ENCODE measurements around the gene RGS7.

The RGS7 gene

DNA sequence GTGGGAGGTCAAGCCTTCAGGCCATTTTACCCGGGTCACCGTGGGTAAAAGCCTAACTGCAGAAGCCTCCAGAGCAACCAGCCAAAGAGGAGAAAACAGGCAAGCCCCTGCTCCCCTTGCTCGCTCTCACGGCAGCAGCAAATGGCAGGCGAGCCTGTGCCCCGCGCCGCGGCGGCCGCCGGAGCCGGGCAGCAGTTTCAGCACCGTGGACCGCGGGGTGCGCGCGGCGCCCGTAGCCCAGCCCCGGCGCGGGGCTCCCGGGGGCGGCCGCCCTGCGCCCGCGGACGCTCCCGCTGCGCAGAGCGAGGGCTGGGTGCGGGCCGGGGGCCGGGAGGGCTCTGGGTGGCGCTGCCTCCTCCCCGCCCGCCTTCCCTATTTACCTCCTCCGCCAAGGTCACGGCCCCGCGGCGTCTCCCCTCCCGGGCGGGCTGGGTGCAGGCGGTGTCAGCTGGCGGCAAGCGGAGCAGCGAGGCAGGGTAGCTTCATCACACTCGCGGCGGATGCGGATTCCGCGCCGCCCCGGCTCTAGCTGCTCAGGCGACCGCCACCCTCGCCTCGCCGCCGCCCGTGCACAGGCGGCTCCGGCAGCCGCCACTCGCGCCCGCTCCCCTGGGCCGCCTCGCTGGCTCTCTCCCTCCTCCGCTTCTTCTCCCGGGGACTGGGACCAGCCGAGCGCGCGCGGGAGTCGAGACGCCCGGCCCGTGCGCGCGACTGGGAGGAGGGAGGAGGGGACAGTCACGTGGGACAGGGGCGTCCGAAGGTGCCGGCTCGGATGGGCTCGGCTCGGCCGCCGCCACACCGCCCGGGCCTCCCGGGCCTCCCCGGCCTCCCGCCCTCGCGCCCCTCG, at the start of gene RGS7:
Gene RGS7 (minus strand): TSS at position 687 of the 847 bp plus-strand sequence.
- no peak for DNase-seq (ENCODE audit: low read depth)
- TF ChIP-seq, protein P1, sequence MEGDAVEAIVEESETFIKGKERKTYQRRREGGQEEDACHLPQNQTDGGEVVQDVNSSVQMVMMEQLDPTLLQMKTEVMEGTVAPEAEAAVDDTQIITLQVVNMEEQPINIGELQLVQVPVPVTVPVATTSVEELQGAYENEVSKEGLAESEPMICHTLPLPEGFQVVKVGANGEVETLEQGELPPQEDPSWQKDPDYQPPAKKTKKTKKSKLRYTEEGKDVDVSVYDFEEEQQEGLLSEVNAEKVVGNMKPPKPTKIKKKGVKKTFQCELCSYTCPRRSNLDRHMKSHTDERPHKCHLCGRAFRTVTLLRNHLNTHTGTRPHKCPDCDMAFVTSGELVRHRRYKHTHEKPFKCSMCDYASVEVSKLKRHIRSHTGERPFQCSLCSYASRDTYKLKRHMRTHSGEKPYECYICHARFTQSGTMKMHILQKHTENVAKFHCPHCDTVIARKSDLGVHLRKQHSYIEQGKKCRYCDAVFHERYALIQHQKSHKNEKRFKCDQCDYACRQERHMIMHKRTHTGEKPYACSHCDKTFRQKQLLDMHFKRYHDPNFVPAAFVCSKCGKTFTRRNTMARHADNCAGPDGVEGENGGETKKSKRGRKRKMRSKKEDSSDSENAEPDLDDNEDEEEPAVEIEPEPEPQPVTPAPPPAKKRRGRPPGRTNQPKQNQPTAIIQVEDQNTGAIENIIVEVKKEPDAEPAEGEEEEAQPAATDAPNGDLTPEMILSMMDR (IDR thresholded peaks at IDR 0.05; ENCODE audit: low read depth, low read length, missing control alignments), result no peak
- peak within 1 kb of the TSS; percentile 11; the same call in 1 of the 2 replicates for H3K4me3 ChIP-seq (ENCODE audit: low read depth, low read length)

DNA sequence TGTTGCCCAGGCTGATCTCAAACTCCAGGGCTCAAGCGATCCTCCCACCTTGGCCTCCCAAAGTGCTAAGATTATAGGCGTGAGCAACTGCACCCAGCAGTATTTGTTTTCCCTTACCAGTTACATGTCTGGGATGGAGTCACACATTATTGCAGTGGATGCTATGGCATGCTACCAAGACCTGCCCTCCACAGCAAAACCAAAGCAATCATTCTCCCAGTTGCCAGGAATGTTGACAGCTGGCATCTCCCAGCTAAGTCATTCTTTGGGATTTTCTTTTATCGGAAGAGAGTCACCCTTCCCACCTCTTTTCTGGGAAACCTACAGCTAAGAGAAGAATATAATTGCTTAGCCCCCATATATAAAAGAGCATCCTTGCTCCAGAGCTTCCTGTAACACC, 49.4 kb upstream of the RGS7 start:
- TF ChIP-seq, protein P1 (IDR thresholded peaks at IDR 0.05; ENCODE audit: low read depth, low read length, missing control alignments), result no peak
- no peak overlapping the region for H3K4me3 ChIP-seq (ENCODE audit: low read depth, low read length)
- no peak for DNase-seq (ENCODE audit: low read depth)

DNA sequence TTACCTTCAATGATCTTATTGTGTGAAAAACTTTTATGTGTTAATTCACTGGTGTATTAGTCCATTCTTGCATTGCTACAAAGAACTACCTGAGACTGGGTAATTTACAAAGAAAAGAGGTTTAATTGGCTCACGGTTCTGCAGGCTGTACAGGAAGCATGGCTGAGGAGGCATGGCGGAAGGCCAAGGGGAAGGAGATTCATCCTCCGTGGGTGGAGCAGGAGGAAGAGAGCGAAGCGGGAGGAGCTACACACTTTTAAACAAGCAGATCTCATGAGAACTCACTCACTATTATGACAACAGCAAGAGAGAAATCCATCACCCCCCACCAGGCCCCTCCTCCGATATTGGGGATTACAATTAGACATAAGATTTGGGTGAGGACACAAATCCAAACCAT, 44.2 kb upstream of the RGS7 start:
- no peak for DNase-seq (ENCODE audit: low read depth)
- no peak overlapping the region for H3K4me3 ChIP-seq (ENCODE audit: low read depth, low read length)
- TF ChIP-seq, protein P1 (IDR thresholded peaks at IDR 0.05; ENCODE audit: low read depth, low read length, missing control alignments), result no peak

DNA sequence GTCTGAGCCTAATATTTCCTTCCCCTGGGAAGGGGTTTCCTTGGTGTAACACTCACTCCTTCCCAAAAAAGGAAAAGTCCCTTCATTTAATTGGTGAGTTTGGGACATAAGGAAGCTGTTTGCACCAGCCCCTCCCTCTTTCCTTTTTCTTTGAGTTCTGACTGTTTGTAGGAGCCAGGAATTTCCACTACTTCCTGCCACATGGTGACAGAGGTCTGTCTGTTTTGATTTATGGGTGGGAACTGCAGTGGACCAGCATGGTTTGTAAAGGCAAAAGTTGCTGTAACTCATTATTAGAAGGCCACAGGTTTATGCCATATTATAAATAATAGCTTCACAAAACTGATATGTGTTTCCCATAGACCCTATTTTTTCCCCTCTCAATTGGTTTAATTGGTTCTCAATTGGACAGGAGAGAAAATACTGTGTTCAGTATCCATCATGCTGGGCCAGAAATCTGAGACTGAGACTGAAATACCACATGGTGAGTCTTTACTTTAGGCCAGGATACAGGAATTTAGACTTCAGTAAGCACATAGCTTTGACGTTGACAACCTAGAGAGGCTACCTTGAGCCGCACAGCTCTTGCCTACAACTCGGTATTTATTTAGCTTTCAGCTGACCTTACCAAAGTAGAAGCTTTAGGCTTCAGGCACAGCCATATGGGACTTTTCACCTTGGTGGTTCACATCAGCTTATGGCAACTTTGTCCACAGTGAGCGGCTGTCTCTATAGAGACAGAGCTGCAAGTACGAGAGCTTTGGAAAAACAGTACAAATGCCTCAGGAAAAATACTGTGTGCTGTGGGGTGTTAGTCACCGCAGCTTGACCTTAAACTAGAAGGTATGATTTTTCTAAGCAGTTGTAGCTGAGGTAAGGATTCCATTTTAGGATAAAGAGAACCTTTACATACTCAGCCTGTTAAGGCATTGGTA, 40.0 kb upstream of the RGS7 start:
- DNase-seq (ENCODE audit: low read depth), result no peak
- H3K4me3 ChIP-seq (ENCODE audit: low read depth, low read length), result no peak overlapping the region
- TF ChIP-seq, protein P1 (IDR thresholded peaks at IDR 0.05; ENCODE audit: low read depth, low read length, missing control alignments), result no peak

DNA sequence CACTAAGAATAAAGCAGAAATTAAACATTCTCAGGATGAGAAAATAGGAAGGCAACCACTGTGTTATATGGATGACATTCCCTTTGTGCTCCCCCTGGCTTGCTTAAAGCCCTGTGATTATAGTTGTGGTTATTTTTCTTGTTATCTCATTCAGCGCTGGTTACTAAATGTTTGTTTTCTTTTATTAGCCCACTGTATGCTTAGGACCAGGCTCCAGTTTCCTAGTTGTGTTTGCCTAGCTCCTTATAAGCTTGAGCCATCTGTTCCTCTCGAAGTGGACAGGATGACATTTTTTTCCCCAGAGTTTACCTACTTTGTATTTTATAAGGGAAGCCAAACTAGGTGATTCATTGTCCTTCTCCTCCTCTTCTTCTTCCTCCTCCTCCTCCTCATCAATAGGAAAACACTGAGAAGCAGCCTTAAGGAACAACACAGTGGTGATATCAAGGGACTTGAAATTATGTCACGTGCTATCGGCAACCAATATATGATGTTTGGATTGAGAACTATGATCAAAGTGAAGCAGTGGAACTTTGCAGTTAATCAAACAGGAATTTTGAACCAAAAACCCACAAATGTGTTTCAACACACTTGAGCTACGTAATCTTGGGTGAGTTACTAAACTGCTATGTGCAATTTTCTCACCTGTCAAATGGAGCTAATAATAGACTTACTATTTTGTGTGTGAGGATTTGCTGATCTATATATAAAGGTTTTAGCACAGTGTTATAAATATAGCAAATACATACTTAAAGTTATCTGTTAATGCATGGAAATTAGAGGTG, 35.1 kb upstream of the RGS7 start:
- DNase-seq (ENCODE audit: low read depth), result no peak
- H3K4me3 ChIP-seq (ENCODE audit: low read depth, low read length), result no peak overlapping the region
- TF ChIP-seq, protein P1 (IDR thresholded peaks at IDR 0.05; ENCODE audit: low read depth, low read length, missing control alignments), result no peak

DNA sequence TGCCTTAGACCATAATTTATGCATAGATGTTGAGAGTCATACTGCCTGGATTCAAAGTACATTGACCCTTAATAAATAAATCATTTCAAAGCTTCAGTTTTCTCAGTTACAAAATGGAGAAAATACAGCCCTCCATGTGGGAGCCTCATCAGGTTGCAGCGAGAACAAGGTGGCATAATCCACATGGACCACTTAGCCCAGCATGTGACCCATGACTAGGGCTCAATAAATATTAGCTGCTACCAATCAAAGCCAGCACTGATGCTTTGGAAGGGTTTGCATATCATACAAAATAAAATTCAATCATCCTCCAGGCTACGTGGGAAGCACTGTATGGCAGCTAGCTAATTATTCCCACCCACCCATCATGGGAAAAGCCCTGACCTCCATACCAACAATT, 33.5 kb upstream of the RGS7 start:
- H3K4me3 ChIP-seq (ENCODE audit: low read depth, low read length), result no peak overlapping the region
- DNase-seq (ENCODE audit: low read depth), result no peak
- TF ChIP-seq, protein P1 (IDR thresholded peaks at IDR 0.05; ENCODE audit: low read depth, low read length, missing control alignments), result no peak
